H7 (cell line): ENCODE measurements around the gene A3GALT2. TPM values are rescaled to one million over a fixed set of nuclear protein-coding genes. Genes with fewer than 3 reads are reported as not detected.
"Not testable (repeated sequence)": the region's sequence is repeated elsewhere in the genome, so short reads cannot be mapped to it uniquely, and the experiment has no call there.

ENCODE experiments used
- DNase-seq: peaks from one replicate; pipeline ENCODE4 v3.0.0; 2012
- H3K27me3 ChIP-seq: 2 replicates; pipeline ENCODE4 v1.6.0; 2011; ENCODE audit warnings: mild to moderate bottlenecking, low read length; ENCODE audit not compliant: control insufficient read depth, insufficient read depth
- H3K36me3 ChIP-seq: replicated peaks from 2 replicates; pipeline ENCODE4 v1.5.1; 2011; ENCODE audit warnings: low read length; ENCODE audit not compliant: control insufficient read depth, insufficient read depth
- H3K4me3 ChIP-seq: 2 replicates; pipeline ENCODE4 v1.5.1; 2011; ENCODE audit warnings: low read depth, mild to moderate bottlenecking, control low read depth, low read length, moderate library complexity; ENCODE audit not compliant: insufficient read depth
- total RNA-seq: library from RNA; depleted of rRNA; stranded (reverse); fragments of >200 nt; shearing (Covaris generic); gene quantifications from 2 replicates; pipeline ENCODE4 v1.2.3, GENCODE V29; 2014

A3GALT2 gene
- total RNA-seq, 1 experiment from 2014 or later: not detected

DNA sequence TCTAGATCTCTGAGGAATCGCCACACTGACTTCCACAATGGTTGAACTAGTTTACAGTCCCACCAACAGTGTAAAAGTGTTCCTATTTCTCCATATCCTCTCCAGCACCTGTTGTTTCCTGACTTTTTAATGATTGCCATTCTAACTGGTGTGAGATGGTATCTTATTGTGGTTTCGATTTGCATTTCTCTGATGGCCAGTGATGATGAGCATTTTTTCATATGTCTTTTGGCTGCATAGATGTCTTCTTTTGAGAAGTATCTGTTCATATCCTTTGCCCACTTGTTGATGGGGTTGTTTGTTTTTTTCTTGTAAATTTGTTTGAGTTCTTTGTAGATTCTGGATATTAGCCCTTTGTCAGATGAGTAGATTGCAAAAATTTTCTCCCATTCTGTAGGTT, 30.3 kb downstream of the A3GALT2 start:
- not testable (repeated sequence) for H3K27me3 ChIP-seq, H3K4me3 ChIP-seq, DNase-seq, H3K36me3 ChIP-seq

DNA sequence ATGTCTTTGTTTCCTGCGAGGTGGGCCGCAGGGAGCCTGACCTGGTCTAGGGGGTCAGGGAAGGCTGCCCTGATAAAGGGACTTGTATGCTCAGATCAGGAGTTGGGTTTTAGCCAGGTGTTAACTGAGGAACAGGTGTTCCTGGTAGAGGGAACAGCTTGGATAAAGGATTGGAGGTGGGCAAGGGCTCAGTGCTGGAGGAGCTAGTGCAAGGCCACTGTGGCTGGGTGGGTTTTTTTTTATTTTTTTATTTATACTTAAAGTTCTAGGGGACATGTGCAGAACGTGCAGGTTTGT, 31.1 kb downstream of the A3GALT2 start:
- Histone ChIP-seq H3K27me3 (no peaks in the 10 kb centered on the region), H3K4me3 (no peak overlapping the region), H3K36me3 (peaks cover 9% of the 10 kb centered on the region)
- no peak for DNase-seq

DNA sequence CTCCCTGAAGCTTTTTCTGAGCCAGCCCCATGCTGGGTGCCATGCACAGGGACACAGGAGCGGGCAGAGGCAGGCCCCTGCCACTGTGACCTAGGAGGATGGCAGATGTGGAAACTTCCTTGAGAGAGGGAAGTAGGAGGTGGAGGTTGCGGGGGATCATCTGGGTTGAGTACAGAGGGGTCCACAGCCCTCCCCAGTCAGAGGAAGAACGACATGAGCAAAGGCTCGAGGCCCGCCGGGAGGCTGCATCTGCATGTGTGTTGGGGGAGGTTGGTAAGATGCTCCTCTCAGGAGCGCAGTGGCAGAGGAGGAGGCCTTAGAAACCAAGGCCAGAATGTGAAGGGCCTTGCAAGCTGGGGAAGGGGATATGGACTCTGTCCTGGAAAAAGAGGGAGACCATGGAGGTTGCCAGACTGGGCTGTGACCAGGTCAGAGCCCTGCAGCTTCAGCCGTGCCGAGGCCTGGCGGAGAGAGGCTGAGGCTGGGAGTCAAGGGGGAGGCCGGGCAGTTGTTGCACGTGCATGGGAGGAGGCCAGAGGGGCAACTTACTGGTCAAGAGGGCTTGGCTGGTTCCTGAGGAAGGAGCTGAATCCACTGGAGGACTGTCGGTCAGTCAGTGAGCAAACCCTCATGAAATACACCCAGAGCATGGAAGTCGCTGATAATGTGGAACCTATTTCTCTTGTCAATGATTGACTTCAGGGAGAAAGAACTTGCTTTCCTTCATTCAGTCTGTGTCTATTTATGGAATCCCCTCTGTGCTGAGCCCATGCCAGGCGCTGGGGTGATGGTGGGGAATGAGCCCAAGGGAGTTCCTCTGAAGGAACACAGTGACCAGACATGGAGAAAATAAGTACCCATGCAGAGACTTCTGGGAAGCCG, 31.7 kb downstream of the A3GALT2 start:
- H3K36me3 ChIP-seq: peaks cover 9% of the 10 kb centered on the region
- no peak overlapping the region for H3K4me3 ChIP-seq
- DNase-seq: no peak
- no peaks in the 10 kb centered on the region for H3K27me3 ChIP-seq

DNA sequence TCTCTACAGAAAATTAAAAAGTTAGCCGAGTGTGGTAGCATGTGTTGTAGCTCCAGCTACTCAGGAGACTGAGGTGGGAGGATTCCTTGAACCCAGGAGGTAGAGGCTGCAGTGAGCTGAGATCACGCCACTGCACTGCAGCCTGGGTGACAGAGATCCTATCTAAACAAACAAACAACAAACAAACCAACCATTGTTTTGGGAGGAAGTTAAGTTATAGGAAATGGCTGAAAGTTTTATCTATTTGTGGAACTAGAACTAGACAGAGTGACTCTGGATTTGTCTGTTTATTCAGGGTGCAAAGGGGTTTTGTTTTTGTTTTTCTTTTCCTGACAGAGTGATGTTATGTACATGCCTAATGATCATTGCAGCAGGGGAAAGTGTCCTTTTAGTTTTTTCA, 33.6 kb downstream of the A3GALT2 start:
- no peak for DNase-seq
- peaks cover 7% of the 10 kb centered on the region for H3K36me3 ChIP-seq
- no peak overlapping the region for H3K4me3 ChIP-seq
- no peaks in the 10 kb centered on the region for H3K27me3 ChIP-seq

GRCh38 chr1:33286451-33287185, 34.3 kb downstream of the A3GALT2 start:
- H3K27me3 ChIP-seq: no peaks in the 10 kb centered on the region
- no peak for DNase-seq
- peaks cover 13% of the 10 kb centered on the region for H3K36me3 ChIP-seq
- H3K4me3 ChIP-seq: no peak overlapping the region

DNA sequence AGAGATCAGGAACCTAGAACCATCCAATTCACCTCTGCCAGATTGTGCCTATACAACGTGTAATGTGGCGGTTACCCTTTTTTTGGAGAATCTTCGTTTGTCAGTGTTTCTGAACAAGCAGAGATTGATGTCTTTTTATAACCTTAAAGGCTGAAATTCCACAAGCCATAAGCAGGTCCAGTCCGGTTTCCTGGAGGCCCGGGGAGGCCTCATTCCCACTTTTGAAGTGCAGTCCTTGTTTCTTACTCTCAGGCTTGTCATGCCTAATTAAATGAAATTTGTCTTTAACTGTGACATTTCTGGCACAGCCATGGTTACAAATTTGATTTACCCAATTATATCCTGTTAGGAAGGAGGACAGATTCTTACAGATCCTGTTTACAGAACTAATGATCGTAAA, 36.8 kb downstream of the A3GALT2 start:
- Histone ChIP-seq H3K4me3 (no peak overlapping the region), H3K36me3 (peaks cover 19% of the 10 kb centered on the region)

DNA sequence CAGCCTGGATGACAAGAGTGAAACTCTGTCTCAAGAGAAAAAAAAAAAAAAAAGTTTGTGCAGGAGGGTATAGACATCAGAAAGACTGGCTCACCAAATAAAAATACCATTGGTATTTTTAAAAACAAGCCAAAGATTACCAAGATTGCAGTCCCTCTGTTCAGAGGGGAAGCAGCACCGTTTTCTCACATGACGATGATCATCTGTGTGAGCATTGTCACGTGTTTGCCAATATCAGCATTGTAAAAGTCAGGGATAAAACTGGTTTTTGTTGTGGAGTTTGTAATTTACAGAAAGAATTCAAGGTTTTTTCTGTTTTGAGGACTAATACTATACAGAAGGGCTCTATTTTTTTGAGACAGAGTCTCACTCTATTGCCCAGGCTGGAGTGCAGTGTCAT, 38.1 kb downstream of the A3GALT2 start:
- H3K27me3 ChIP-seq: no peaks in the 10 kb centered on the region
- no peak for DNase-seq
- peaks cover 19% of the 10 kb centered on the region for H3K36me3 ChIP-seq
- H3K4me3 ChIP-seq: no peak overlapping the region

More for the DNA sequence above, 36.8 kb downstream of the A3GALT2 start:
- DNase-seq: no peak
- no peaks in the 10 kb centered on the region for H3K27me3 ChIP-seq

GRCh38 chr1:33281554-33282303, 39.2 kb downstream of the A3GALT2 start:
- no peak for DNase-seq
- Histone ChIP-seq H3K27me3 (no peaks in the 10 kb centered on the region), H3K4me3 (no peak overlapping the region), H3K36me3 (peaks cover 23% of the 10 kb centered on the region)

GRCh38 chr1:33280091-33280661, 40.7 kb downstream of the A3GALT2 start:
- no peaks in the 10 kb centered on the region for H3K27me3 ChIP-seq
- DNase-seq: peak; percentile 84
- no peak overlapping the region for H3K4me3 ChIP-seq
- peaks cover 22% of the 10 kb centered on the region for H3K36me3 ChIP-seq

DNA sequence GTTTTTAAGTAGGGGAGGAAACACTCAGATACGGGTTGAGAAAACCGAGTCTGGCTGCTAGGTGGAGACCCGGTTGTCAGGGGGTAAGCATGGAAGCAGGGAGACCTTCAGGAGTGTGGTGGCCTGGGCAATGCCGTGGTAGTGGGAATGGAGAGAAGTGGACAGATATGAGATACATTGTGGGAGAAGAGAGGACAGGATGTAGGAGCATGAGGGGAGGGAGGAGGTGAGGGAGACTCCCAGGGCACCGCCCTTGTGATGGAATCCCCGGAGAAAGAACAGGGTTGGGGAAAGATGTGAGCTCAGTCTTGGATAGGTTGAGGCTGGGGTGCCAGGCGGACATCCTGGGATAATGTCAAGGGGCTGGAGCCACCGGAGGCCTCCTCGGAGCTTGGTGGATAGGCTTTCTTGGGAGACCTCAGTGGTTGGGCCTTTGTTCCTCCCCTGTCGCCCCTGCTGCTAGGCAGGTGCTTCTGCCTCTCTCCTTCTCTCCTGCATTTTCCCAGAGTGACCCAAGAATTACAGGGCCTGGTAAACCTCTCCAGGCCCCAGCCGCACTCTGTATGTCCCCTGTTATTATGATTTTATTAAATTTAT, 43.3 kb downstream of the A3GALT2 start:
- Histone ChIP-seq H3K36me3 (peaks cover 19% of the 10 kb centered on the region), H3K4me3 (no peak overlapping the region), H3K27me3 (no peaks in the 10 kb centered on the region)
- no peak for DNase-seq

- no peaks in the 10 kb centered on the region for H3K27me3 ChIP-seq
- H3K36me3 ChIP-seq: peaks cover 15% of the 10 kb centered on the region
- no peak for DNase-seq
- no peak overlapping the region for H3K4me3 ChIP-seq
These were observed 44.2 kb downstream of the A3GALT2 start for GRCh38 chr1:33276573-33277298.

GRCh38 chr1:33275706-33276572, 45.0 kb downstream of the A3GALT2 start:
- DNase-seq: no peak
- no peaks in the 10 kb centered on the region for H3K27me3 ChIP-seq
- peaks cover 7% of the 10 kb centered on the region for H3K36me3 ChIP-seq
- H3K4me3 ChIP-seq: no peak overlapping the region

GRCh38 chr1:33275195-33275594, 45.7 kb downstream of the A3GALT2 start:
- H3K4me3 ChIP-seq: no peak overlapping the region
- no peaks in the 10 kb centered on the region for H3K27me3 ChIP-seq
- peaks cover 7% of the 10 kb centered on the region for H3K36me3 ChIP-seq
- no peak for DNase-seq
